Thyroid gland (tissue), 4 donors: ENCODE results near the gene ACVRL1. TPM values are rescaled to one million over a fixed set of nuclear protein-coding genes. Genes with fewer than 3 reads are reported as not detected.

Experiments used
- DNase-seq, 2 donors: peaks; one replicate each; pipeline ENCODE4 v3.0.0-alpha.2; 2019
- H3K27ac ChIP-seq, 3 donors: fragments of 200-600 bp; sonication (generic); 1 replicate in 2 of 3; 2 replicates in 1 of 3; pipeline ENCODE4 v1.5.1; 2016 to 2019; ENCODE audit warnings: mild to moderate bottlenecking in 1 of 3, moderate library complexity in 1 of 3
- H3K27me3 ChIP-seq: fragments of 200-600 bp; sonication (generic); one replicate; pipeline ENCODE4 v1.5.1; 2019
- H3K36me3 ChIP-seq, 2 donors: fragments of 200-600 bp; sonication (generic); one replicate each; pipeline ENCODE4 v1.5.1; 2016 to 2019
- H3K4me1 ChIP-seq, 2 donors: fragments of 200-600 bp; sonication (generic); one replicate each; pipeline ENCODE4 v1.5.1; 2017 to 2019
- H3K4me3 ChIP-seq, 3 donors: fragments of 200-600 bp; sonication (generic); replicated peaks in 1 of 3; 1 replicate in 2 of 3; 2 replicates in 1 of 3; pipeline ENCODE4 v1.5.1; 2016; ENCODE audit warnings: mild to moderate bottlenecking in 1 of 3
- H3K9me3 ChIP-seq: fragments of 200-600 bp; sonication (generic); one replicate; pipeline ENCODE4 v1.5.1; 2017
- POLR2A ChIP-seq, 2 donors: fragments of 450-650 bp; IDR thresholded peaks; one replicate each; pipeline ENCODE4 v1.6.1; 2017; ENCODE audit warnings: antibody characterized with exemption in 2 of 2, mild to moderate bottlenecking in 2 of 2, moderate library complexity in 1 of 2
- WGBS, 2 donors: methylation state at CpG; one replicate each; pipeline ENCODE4 v1.1.5; 2017; 5-methylcytosine and 5-hydroxymethylcytosine counted together
- intact Hi-C: fragments of 100-400 bp; cut with DNase I; formaldehyde crosslinking; loops from one replicate; pipeline ENCODE4 v1.15.1; 2023
- total RNA-seq, 4 donors: library from RNA; depleted of rRNA; stranded (reverse); fragments of >200 nt; gene quantifications; one replicate each; pipeline ENCODE4 v1.2.3, GENCODE V29; 2016
- TF ChIP-seq, protein P1 (sequence below), 6 experiments: fragments of 200-600 bp in 3 of 6; fragments of 450-650 bp in 3 of 6; sonication (generic) in 3 of 6; IDR thresholded peaks; one replicate each; pipeline ENCODE4 v1.5.1; 2016 to 2019; ENCODE audit warnings: antibody characterized with exemption in 6 of 6, mild to moderate bottlenecking in 2 of 6, inconsistent platforms in 1 of 6, moderate library complexity in 1 of 6

ACVRL1 gene
- total RNA-seq, 4 donors from 2014 or later: 61.9 to 133 (median 84.2) TPM

DNA sequence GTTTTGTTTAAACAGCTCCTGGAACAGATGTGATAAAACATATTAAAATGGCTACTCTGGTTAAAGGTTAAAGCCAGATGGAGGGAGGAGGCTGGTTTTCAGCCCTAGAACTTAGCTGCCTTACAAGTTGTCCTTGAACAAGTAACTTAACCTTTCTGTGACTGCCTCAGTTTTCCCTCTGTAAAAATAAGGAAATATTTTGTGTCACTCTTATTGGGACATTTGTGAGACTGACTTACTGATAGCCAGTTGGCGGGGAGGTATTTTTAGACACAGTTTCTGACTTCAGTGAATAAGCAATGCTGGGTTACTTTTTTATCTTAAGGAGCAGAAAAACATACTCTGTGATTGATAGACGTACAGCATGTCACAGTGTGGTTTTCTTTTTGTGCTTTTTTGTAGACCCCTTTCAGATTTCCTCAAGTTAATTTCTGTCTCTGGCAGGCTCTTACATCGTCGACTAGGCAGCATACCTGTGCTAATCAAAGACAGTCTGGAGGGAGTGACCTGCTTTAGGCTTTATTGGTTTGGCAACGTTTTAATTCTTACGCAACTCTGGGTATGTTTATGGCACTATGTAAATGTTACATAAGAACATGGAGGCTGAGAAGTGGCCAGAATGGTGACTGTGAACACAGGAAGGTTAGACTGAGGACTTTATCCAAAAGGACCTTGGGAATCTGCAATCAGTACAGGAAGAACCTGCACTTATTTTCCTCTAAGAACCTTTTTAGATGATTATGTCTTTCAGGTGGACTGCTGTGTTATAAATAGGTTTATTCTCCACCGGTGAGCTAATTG is 47.5 kb downstream of the ACVRL1 start:
- DNase-seq: no peak
- intact Hi-C loops: no loop called here
- TF ChIP-seq POLR2A (IDR thresholded peaks at IDR 0.05): no peak
- Histone ChIP-seq H3K4me1 (peaks cover 34 to 46% of the 10 kb centered on the region in 2 donors), H3K27ac (peak overlapping the region; percentile 17 to 91 (median 90)), H3K27me3 (no peaks in the 10 kb centered on the region), H3K9me3 (no peaks in the 10 kb centered on the region), H3K4me3 (no peak overlapping the region), H3K36me3 (no peaks in the 10 kb centered on the region)
- WGBS, 2 donors: 66 to 70% methylated on average over 7 of the region's 7 CpGs

DNA sequence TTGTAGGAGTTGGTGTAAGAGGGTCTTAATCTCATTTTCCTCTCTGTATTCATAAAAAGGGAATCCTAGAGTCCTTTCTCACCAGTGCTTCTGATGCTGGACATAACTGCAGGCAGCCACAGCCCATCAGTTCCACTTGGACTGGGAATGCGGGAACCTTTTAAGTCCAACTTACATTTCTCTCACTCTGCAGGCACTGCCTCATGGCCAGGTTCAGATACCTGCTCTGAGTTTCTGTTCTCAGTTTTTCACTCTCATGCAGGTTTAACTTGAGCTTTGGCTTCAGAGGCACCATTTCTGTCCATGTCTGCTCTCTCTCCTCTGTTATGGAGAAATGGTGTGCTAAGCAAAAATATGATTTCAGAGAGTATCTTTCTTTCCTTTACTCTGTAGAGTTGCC is 48.4 kb downstream of the ACVRL1 start:
- Histone ChIP-seq H3K27ac (peak overlapping the region in 1 of 3 donors; percentile 90), H3K9me3 (no peaks in the 10 kb centered on the region), H3K4me1 (peaks cover 34 to 47% of the 10 kb centered on the region in 2 donors), H3K36me3 (no peaks in the 10 kb centered on the region), H3K4me3 (no peak overlapping the region), H3K27me3 (no peaks in the 10 kb centered on the region)
- intact Hi-C loops: no loop called here
- no peak for TF ChIP-seq POLR2A (IDR thresholded peaks at IDR 0.05)
- TF ChIP-seq, protein P1, sequence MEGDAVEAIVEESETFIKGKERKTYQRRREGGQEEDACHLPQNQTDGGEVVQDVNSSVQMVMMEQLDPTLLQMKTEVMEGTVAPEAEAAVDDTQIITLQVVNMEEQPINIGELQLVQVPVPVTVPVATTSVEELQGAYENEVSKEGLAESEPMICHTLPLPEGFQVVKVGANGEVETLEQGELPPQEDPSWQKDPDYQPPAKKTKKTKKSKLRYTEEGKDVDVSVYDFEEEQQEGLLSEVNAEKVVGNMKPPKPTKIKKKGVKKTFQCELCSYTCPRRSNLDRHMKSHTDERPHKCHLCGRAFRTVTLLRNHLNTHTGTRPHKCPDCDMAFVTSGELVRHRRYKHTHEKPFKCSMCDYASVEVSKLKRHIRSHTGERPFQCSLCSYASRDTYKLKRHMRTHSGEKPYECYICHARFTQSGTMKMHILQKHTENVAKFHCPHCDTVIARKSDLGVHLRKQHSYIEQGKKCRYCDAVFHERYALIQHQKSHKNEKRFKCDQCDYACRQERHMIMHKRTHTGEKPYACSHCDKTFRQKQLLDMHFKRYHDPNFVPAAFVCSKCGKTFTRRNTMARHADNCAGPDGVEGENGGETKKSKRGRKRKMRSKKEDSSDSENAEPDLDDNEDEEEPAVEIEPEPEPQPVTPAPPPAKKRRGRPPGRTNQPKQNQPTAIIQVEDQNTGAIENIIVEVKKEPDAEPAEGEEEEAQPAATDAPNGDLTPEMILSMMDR (IDR thresholded peaks at IDR 0.05): no peak
- no peak for DNase-seq
- WGBS, 2 donors: 75 to 80% methylated on average over 1 of the region's 1 CpG

DNA sequence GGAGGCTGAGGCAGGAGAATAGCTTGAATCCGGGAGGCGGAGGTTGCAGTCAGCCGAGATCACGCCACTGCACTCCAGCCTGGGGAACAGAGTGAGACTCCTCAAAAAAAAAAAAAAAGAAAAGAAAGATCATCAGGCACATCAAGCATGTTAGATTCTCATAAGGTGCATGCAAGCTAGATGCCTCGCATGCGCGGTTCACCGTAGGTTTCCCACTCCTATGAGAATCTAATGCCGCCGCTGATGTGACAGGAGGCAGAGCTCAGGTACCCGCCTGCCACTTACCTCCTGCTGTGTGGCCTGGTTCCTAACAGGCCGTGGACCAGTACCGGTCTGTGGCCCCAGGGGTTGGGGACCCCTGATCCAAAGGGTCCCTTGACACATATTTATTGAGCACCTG is 51.2 kb downstream of the ACVRL1 start:
- TF ChIP-seq POLR2A (IDR thresholded peaks at IDR 0.05): no peak
- TF ChIP-seq, protein P1 (IDR thresholded peaks at IDR 0.05): no peak
- DNase-seq: no peak
- H3K9me3 ChIP-seq: no peaks in the 10 kb centered on the region
- H3K36me3 ChIP-seq: no peaks in the 10 kb centered on the region
- WGBS, 2 donors: 95 to 97% methylated on average over 13 of the region's 13 CpGs
- intact Hi-C loops: no loop called here
- no peaks in the 10 kb centered on the region for H3K27me3 ChIP-seq
- H3K4me1 ChIP-seq: peaks cover 39 to 55% of the 10 kb centered on the region in 2 donors
- no peak overlapping the region for H3K27ac ChIP-seq
- no peak overlapping the region for H3K4me3 ChIP-seq

DNA sequence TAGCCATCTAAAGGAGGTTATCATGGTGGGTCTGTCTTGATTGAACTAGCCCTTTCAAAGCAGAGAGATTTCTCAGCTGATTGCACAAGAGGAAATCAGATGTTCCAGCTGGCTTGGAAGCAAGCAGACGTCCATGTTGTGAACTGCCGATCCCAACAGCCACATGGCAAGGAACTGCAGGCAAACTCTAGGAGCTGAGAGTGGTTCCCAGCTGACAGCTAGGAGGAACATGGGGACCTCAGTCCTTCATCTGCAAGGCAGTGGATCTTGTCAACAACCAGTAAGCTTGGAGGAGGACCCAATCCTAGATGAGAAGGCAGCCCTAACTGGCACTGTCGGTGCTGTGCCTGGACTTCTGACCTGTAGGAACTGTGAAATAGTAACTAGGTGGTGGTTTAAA is 51.9 kb downstream of the ACVRL1 start:
- intact Hi-C loops: no loop called here
- 38 to 42% methylated on average over 3 of the region's 3 CpGs for WGBS, 2 donors
- H3K4me1 ChIP-seq: peaks cover 34 to 48% of the 10 kb centered on the region in 2 donors

DNA sequence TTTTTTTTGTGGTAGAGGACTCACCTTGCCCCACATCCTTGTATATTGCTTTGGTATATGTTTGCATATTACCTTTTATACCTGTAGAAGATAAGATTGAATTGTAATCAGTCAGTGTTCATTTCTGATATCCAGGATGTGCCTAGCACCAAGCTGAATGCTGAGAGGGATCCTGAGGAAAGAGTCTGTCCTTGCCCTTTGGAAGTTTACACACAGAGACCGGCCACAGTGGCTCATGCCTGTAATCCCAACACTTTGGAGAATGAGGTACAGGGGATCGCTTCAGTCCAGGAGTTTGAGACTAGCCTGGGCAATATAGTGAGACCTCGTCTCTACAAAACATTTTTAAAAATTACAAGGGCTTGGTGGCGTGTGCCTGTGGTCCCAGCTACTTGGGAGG is 52.6 kb downstream of the ACVRL1 start:
- no peak for DNase-seq
- TF ChIP-seq, protein P1 (IDR thresholded peaks at IDR 0.05): no peak
- TF ChIP-seq POLR2A (IDR thresholded peaks at IDR 0.05): no peak
- WGBS, 2 donors: 98 to 100% methylated on average over 4 of the region's 4 CpGs
- H3K27ac ChIP-seq: no peak overlapping the region
- no peaks in the 10 kb centered on the region for H3K36me3 ChIP-seq
- no peaks in the 10 kb centered on the region for H3K27me3 ChIP-seq
- peaks cover 28 to 41% of the 10 kb centered on the region in 2 donors for H3K4me1 ChIP-seq
- no peaks in the 10 kb centered on the region for H3K9me3 ChIP-seq
- intact Hi-C loops: no loop called here
- no peak overlapping the region for H3K4me3 ChIP-seq

More for the DNA sequence above, 51.9 kb downstream of the ACVRL1 start:
- Histone ChIP-seq H3K27me3 (no peaks in the 10 kb centered on the region), H3K27ac (no peak overlapping the region), H3K9me3 (no peaks in the 10 kb centered on the region), H3K4me3 (no peak overlapping the region), H3K36me3 (no peaks in the 10 kb centered on the region)
- no peak for DNase-seq
- TF ChIP-seq, protein P1 (IDR thresholded peaks at IDR 0.05): no peak
- TF ChIP-seq POLR2A (IDR thresholded peaks at IDR 0.05): no peak
